ENCODE measurements around the gene HSDL2.

The HSDL2 gene

GRCh38 chr9:112494153-112494552 is 114.2 kb downstream of the HSDL2 start:
- H3K9me3 ChIP-seq (ENCODE audit: low read length): peaks cover 6% of the 10 kb centered on the region; the same call in 1 of the 2 replicates

GRCh38 chr9:112495614-112496013 is 115.7 kb downstream of the HSDL2 start:
- TF ChIP-seq EZH2 (IDR thresholded peaks at IDR 0.05; ENCODE audit: borderline replicate concordance, low read length): no peak
- TF ChIP-seq, protein P1, sequence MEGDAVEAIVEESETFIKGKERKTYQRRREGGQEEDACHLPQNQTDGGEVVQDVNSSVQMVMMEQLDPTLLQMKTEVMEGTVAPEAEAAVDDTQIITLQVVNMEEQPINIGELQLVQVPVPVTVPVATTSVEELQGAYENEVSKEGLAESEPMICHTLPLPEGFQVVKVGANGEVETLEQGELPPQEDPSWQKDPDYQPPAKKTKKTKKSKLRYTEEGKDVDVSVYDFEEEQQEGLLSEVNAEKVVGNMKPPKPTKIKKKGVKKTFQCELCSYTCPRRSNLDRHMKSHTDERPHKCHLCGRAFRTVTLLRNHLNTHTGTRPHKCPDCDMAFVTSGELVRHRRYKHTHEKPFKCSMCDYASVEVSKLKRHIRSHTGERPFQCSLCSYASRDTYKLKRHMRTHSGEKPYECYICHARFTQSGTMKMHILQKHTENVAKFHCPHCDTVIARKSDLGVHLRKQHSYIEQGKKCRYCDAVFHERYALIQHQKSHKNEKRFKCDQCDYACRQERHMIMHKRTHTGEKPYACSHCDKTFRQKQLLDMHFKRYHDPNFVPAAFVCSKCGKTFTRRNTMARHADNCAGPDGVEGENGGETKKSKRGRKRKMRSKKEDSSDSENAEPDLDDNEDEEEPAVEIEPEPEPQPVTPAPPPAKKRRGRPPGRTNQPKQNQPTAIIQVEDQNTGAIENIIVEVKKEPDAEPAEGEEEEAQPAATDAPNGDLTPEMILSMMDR (IDR thresholded peaks at IDR 0.05; ENCODE audit: low read length): no peak
- Histone ChIP-seq H3K9me2 (ENCODE audit: low read depth, low read length) (no peaks in the 10 kb centered on the region), H3F3A (ENCODE audit: insufficient read depth, low read length) (no peaks in the 10 kb centered on the region), H3K79me2 (ENCODE audit: insufficient read depth, low read length) (peaks cover 97% of the 10 kb centered on the region), H4K20me1 (ENCODE audit: insufficient read depth, low read length) (no peaks in the 10 kb centered on the region), H3K9ac (ENCODE audit: low read length) (no peak overlapping the region), H3K4me3 (ENCODE audit: low read depth, low read length, poor library complexity, severe bottlenecking) (no peak overlapping the region), H2AFZ (ENCODE audit: low read length) (no peak overlapping the region), H3K27me3 (ENCODE audit: insufficient read depth, low read length) (no peaks in the 10 kb centered on the region), H3K9me3 (ENCODE audit: low read length) (peaks cover 6% of the 10 kb centered on the region; the same call in 1 of the 2 replicates), H3K36me3 (ENCODE audit: insufficient read depth, low read length) (peaks cover 54% of the 10 kb centered on the region), H3K4me2 (ENCODE audit: low read length) (no peak overlapping the region), H3K4me1 (ENCODE audit: insufficient read depth, low read length, severe bottlenecking) (peaks cover 14% of the 10 kb centered on the region), H3K27ac (ENCODE audit: low read depth, low read length, poor library complexity, severe bottlenecking) (no peak overlapping the region)

More at GRCh38 chr9:112494153-112494552, 114.2 kb downstream of the HSDL2 start:
- H3K79me2 ChIP-seq (ENCODE audit: insufficient read depth, low read length): peaks cover 99% of the 10 kb centered on the region
- no peak for TF ChIP-seq EZH2 (IDR thresholded peaks at IDR 0.05; ENCODE audit: borderline replicate concordance, low read length)
- TF ChIP-seq, protein P1 (IDR thresholded peaks at IDR 0.05; ENCODE audit: low read length): no peak
- no peaks in the 10 kb centered on the region for H3K9me2 ChIP-seq (ENCODE audit: low read depth, low read length)
- H3K4me3 ChIP-seq (ENCODE audit: low read depth, low read length, poor library complexity, severe bottlenecking): no peak overlapping the region
- H3K36me3 ChIP-seq (ENCODE audit: insufficient read depth, low read length): peaks cover 52% of the 10 kb centered on the region
- no peak overlapping the region for H2AFZ ChIP-seq (ENCODE audit: low read length)
- no peaks in the 10 kb centered on the region for H3F3A ChIP-seq (ENCODE audit: insufficient read depth, low read length)
- no peaks in the 10 kb centered on the region for H3K27me3 ChIP-seq (ENCODE audit: insufficient read depth, low read length)
- H3K27ac ChIP-seq (ENCODE audit: low read depth, low read length, poor library complexity, severe bottlenecking): no peak overlapping the region
- no peaks in the 10 kb centered on the region for H4K20me1 ChIP-seq (ENCODE audit: insufficient read depth, low read length)
- H3K4me2 ChIP-seq (ENCODE audit: low read length): no peak overlapping the region
- H3K9ac ChIP-seq (ENCODE audit: low read length): no peak overlapping the region
- H3K4me1 ChIP-seq (ENCODE audit: insufficient read depth, low read length, severe bottlenecking): peaks cover 28% of the 10 kb centered on the region

GRCh38 chr9:112496074-112496722 is 116.3 kb downstream of the HSDL2 start:
- Histone ChIP-seq H3K9ac (ENCODE audit: low read length) (no peak overlapping the region), H3K4me1 (ENCODE audit: insufficient read depth, low read length, severe bottlenecking) (peaks cover 8% of the 10 kb centered on the region), H3K79me2 (ENCODE audit: insufficient read depth, low read length) (peaks cover 97% of the 10 kb centered on the region), H3K27ac (ENCODE audit: low read depth, low read length, poor library complexity, severe bottlenecking) (no peak overlapping the region), H3K9me3 (ENCODE audit: low read length) (peaks cover 6% of the 10 kb centered on the region; the same call in 1 of the 2 replicates), H3K9me2 (ENCODE audit: low read depth, low read length) (no peaks in the 10 kb centered on the region), H3K27me3 (ENCODE audit: insufficient read depth, low read length) (no peaks in the 10 kb centered on the region), H3K4me2 (ENCODE audit: low read length) (no peak overlapping the region), H2AFZ (ENCODE audit: low read length) (no peak overlapping the region), H4K20me1 (ENCODE audit: insufficient read depth, low read length) (no peaks in the 10 kb centered on the region), H3K4me3 (ENCODE audit: low read depth, low read length, poor library complexity, severe bottlenecking) (no peak overlapping the region), H3K36me3 (ENCODE audit: insufficient read depth, low read length) (peaks cover 56% of the 10 kb centered on the region), H3F3A (ENCODE audit: insufficient read depth, low read length) (no peaks in the 10 kb centered on the region)
- TF ChIP-seq, protein P1 (IDR thresholded peaks at IDR 0.05; ENCODE audit: low read length): no peak
- TF ChIP-seq EZH2 (IDR thresholded peaks at IDR 0.05; ENCODE audit: borderline replicate concordance, low read length): no peak
